Gastrocnemius medialis (tissue), 4 donors: ENCODE data around the gene MEIS2. TPM values are rescaled to one million over a fixed set of nuclear protein-coding genes. Genes with fewer than 3 reads are reported as not detected.

Source experiments
- ATAC-seq, 2 donors: fragments of 150-250 bp; one replicate each; pipeline ENCODE4 v1.9.1; 2016
- DNase-seq, 2 donors: peaks; one replicate each; pipeline ENCODE4 v3.0.0-alpha.2; 2019
- H3K27ac ChIP-seq, 4 donors: fragments of 200-600 bp; sonication (generic); 1 replicate in 1 of 4; 2 replicates in 3 of 4; pipeline ENCODE4 v1.5.1; 2016 to 2018; ENCODE audit warnings: mild to moderate bottlenecking in 2 of 4, moderate library complexity in 1 of 4
- H3K27me3 ChIP-seq, 3 donors: fragments of 200-600 bp; sonication (generic) in 2 of 3; 1 replicate in 1 of 3; 2 replicates in 2 of 3; pipeline versions ENCODE4 v1.5.1 to v1.6.0; 2016 to 2019; ENCODE audit warnings: mild to moderate bottlenecking in 1 of 3, moderate library complexity in 1 of 3
- H3K36me3 ChIP-seq, 2 donors: fragments of 200-600 bp; sonication (generic) in 1 of 2; one replicate each; pipeline ENCODE4 v1.5.1; 2017 to 2018
- H3K4me1 ChIP-seq, 2 donors: fragments of 200-600 bp; sonication (generic) in 1 of 2; one replicate each; pipeline ENCODE4 v1.5.1; 2016 to 2017; ENCODE audit warnings: mild to moderate bottlenecking in 2 of 2
- H3K4me3 ChIP-seq, 4 donors: fragments of 200-600 bp; sonication (generic) in 3 of 4; 1 replicate in 1 of 4; 2 replicates in 3 of 4; pipeline ENCODE4 v1.5.1; 2016 to 2019; ENCODE audit warnings: mild to moderate bottlenecking in 2 of 4
- H3K9me3 ChIP-seq, 3 donors: fragments of 200-600 bp; sonication (generic) in 2 of 3; 1 replicate in 1 of 3; 2 replicates in 2 of 3; pipeline ENCODE4 v1.5.1; 2016 to 2019
- CTCF ChIP-seq, 5 experiments: fragments of 450-650 bp in 3 of 5; fragments of 200-600 bp in 2 of 5; sonication (generic) in 2 of 5; IDR thresholded peaks in 4 of 5; conservative IDR thresholded peaks in 1 of 5; 1 replicate in 4 of 5; 2 replicates in 1 of 5; pipeline ENCODE4 v1.5.1; 2016 to 2019; ENCODE audit warnings: antibody characterized with exemption in 5 of 5, mild to moderate bottlenecking in 3 of 5, moderate library complexity in 3 of 5
- POLR2A ChIP-seq, 2 donors: fragments of 450-650 bp; IDR thresholded peaks; one replicate each; pipeline ENCODE4 v1.6.1; 2017; ENCODE audit warnings: antibody characterized with exemption in 2 of 2, mild to moderate bottlenecking in 2 of 2, moderate library complexity in 2 of 2
- in situ Hi-C, 4 donors: fragments of 200-750 bp; cut with MboI; loops; one replicate each; pipeline versions ENCODE4 v1.15.0 to v1.8.0; 2017; ENCODE audit warnings: low sequenced_read_pairs in 4 of 4
- intact Hi-C: fragments of 100-400 bp; cut with DNase I; formaldehyde crosslinking; loops from one replicate; pipeline ENCODE4 v1.15.1; 2023; ENCODE audit warnings: low total_unique reads
- total RNA-seq, 4 donors: library from RNA; depleted of rRNA; stranded (reverse); fragments of >200 nt; gene quantifications; one replicate each; pipeline versions ENCODE4 v1.1.0 to v1.2.3, GENCODE V29; 2016

MEIS2 gene
- total RNA-seq, 4 donors from 2014 or later: 0.31 to 1.8 (median 0.40) TPM; not detected in 1

DNA sequence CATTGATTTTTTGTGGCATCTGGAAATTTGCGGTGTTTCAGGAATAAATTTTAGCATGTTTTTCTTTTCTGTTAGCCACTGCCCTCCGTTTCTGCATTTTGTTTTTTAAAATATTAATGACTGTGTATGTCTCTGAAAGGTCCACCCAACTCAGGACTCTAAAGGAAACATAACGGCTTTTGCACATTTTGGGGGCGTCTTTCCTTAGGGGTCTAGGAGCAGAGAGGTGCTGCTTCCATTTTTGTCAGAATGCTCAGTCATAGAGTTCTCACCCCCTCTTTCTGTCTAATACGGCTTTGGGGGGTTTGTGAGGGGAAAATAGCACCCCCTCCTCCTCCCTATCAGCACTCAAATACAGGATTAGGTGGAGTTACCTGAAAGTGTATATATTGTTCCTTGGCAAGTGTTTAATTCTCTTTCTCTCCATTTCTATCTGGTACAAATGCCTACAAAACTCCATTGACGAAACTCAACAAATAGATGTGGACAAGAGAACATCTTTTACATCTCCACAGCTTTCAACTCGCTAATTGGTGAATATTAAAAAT, 219.4 kb downstream of the MEIS2 start:
- Histone ChIP-seq H3K27me3 (peaks cover 90 to 96% (median 95%) of the 10 kb centered on the region in 3 donors), H3K36me3 (no peaks in the 10 kb centered on the region), H3K4me3 (no peak overlapping the region), H3K9me3 (no peaks in the 10 kb centered on the region), H3K27ac (no peak overlapping the region), H3K4me1 (peaks cover 11 to 16% of the 10 kb centered on the region in 2 donors)
- in situ Hi-C loops (loop anchor here in 3 of 4 donors (25.0 kb wide), 2 partner anchors 231 to 1006 kb away; partner anchors contain the start of gene MEIS2 (in 3 of the 3)), intact Hi-C loops (loop anchor here (5.0 to 10.0 kb wide), 2 partner anchors 221 to 254 kb away; partner anchors contain the start of gene MEIS2)
- ATAC-seq (no peak), DNase-seq (no peak)
- no peak for TF ChIP-seq POLR2A (IDR thresholded peaks at IDR 0.05)
- no peak for TF ChIP-seq CTCF (IDR thresholded peaks at IDR 0.05 in 4 of 5, conservative IDR thresholded peaks at IDR 0.05 in 1 of 5)

GRCh38 chr15:36880224-36880912, 220.0 kb downstream of the MEIS2 start:
- Histone ChIP-seq H3K27me3 (peaks cover 90 to 95% (median 95%) of the 10 kb centered on the region in 3 donors), H3K4me3 (peak overlapping the region in 2 of 4 donors; percentile 2 to 32), H3K27ac (no peak overlapping the region), H3K9me3 (no peaks in the 10 kb centered on the region), H3K4me1 (peaks cover 11 to 16% of the 10 kb centered on the region in 2 donors), H3K36me3 (no peaks in the 10 kb centered on the region)
- DNase-seq (no peak), ATAC-seq (no peak)
- TF ChIP-seq POLR2A (IDR thresholded peaks at IDR 0.05): no peak
- no peak for TF ChIP-seq CTCF (IDR thresholded peaks at IDR 0.05 in 4 of 5, conservative IDR thresholded peaks at IDR 0.05 in 1 of 5)
- in situ Hi-C loops: loop anchor here in 3 of 4 donors (25.0 kb wide), 2 partner anchors 232 to 1007 kb away; partner anchors contain the start of gene MEIS2 (in 3 of the 3)
- intact Hi-C loops: loop anchor here (5.0 to 10.0 kb wide), 2 partner anchors 222 to 254 kb away; partner anchors contain the start of gene MEIS2

DNA sequence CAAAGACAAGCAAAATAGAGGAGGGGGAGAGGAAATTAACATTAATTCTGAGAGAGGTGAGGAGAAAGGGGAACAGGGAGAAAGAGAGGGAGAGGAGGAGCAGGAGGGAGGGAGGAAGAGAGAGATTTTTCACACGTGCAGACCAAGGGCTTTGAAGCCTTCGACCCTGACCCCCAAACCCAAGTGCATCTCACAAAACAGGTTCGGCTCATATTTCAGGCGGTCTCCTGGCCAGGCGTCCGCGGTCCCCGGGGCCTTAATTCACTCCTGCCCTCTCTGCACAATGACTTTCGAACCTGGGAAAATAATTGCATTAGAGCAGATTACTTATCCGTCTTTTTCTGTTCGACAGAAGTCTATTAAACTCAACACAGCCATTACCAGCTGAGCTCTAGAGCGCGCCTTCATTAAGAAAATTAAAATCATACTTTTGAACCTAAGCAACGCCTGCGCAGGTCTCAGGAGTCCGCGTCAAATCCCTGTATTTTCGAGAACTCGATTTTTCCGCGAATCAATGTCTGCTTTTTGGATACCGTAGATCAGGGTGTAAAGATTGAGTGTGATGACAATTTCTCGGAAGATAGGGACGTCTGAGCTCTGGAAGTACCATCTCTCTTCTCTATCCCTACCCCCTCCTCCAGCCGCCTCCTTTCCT, 220.7 kb downstream of the MEIS2 start:
- intact Hi-C loops (loop anchor here (5.0 to 10.0 kb wide), 2 partner anchors 223 to 255 kb away; partner anchors contain the start of gene MEIS2), in situ Hi-C loops (loop anchor here in 3 of 4 donors (25.0 kb wide), 2 partner anchors 233 to 1008 kb away; partner anchors contain the start of gene MEIS2 (in 3 of the 3))
- TF ChIP-seq CTCF (IDR thresholded peaks at IDR 0.05 in 4 of 5, conservative IDR thresholded peaks at IDR 0.05 in 1 of 5) (no peak), POLR2A (IDR thresholded peaks at IDR 0.05) (no peak)
- Histone ChIP-seq H3K4me3 (peak overlapping the region in 1 of 4 donors; percentile 32), H3K9me3 (no peaks in the 10 kb centered on the region), H3K27ac (no peak overlapping the region), H3K4me1 (peaks cover 11 to 16% of the 10 kb centered on the region in 2 donors), H3K36me3 (no peaks in the 10 kb centered on the region), H3K27me3 (peaks cover 84 to 94% (median 88%) of the 10 kb centered on the region in 3 donors)
- DNase-seq (no peak), ATAC-seq (no peak)

GRCh38 chr15:36878684-36879262, 221.6 kb downstream of the MEIS2 start:
- peaks cover 74 to 91% (median 81%) of the 10 kb centered on the region in 3 donors for H3K27me3 ChIP-seq
- no peak overlapping the region for H3K27ac ChIP-seq
- H3K4me3 ChIP-seq: no peak overlapping the region
- no peaks in the 10 kb centered on the region for H3K36me3 ChIP-seq
- H3K4me1 ChIP-seq: peaks cover 11 to 14% of the 10 kb centered on the region in 2 donors
- TF ChIP-seq CTCF (IDR thresholded peaks at IDR 0.05 in 4 of 5, conservative IDR thresholded peaks at IDR 0.05 in 1 of 5) (no peak), POLR2A (IDR thresholded peaks at IDR 0.05) (no peak)
- DNase-seq (no peak), ATAC-seq (no peak)
- no peaks in the 10 kb centered on the region for H3K9me3 ChIP-seq
- intact Hi-C loops: no loop called here
- in situ Hi-C loops: loop anchor here in 3 of 4 donors (25.0 kb wide), 2 partner anchors 234 to 1009 kb away; partner anchors contain the start of gene MEIS2 (in 3 of the 3)
